Pancreas (tissue), 10 donors: ENCODE data around the gene TRAPPC2B. TPM values are rescaled to one million over a fixed set of nuclear protein-coding genes. Genes with fewer than 3 reads are reported as not detected.
"Not testable (repeated sequence)": the region's sequence is repeated elsewhere in the genome, so short reads cannot be mapped to it uniquely, and the experiment has no call there.

ENCODE experiments used
- ATAC-seq, 4 donors: fragments of 200-7000 bp; cut with Tn5 transposase; one replicate each; pipeline versions ENCODE4 v1.8.0 to v1.9.1; 2020; ENCODE audit warnings: mild to moderate bottlenecking in 4 of 4, moderate library complexity in 4 of 4
- DNase-seq, 6 donors: peaks; one replicate each; pipeline ENCODE4 v3.0.0-alpha.2; 2020
- FAIRE-seq: peaks from 2 replicates; lab custom pipeline; 2012; peaks lifted over from hg19 to GRCh38; lab: Jason Lieb, UNC
- H3K27ac ChIP-seq, 4 donors: fragments of 200-600 bp; sonication (generic); 1 replicate in 3 of 4; 2 replicates in 1 of 4; pipeline versions ENCODE4 v1.5.0 to v1.8.0; 2020
- H3K27me3 ChIP-seq, 4 donors: fragments of 200-600 bp; one replicate each; pipeline ENCODE4 v1.8.0; 2021
- H3K36me3 ChIP-seq, 3 donors: fragments of 200-600 bp; sonication (generic) in 1 of 3; one replicate each; pipeline versions ENCODE4 v1.5.0 to v1.8.0; 2020 to 2021
- H3K4me1 ChIP-seq, 3 donors: fragments of 200-600 bp; one replicate each; pipeline ENCODE4 v1.8.0; 2021
- H3K4me3 ChIP-seq, 4 donors: fragments of 200-600 bp; sonication (generic) in 2 of 4; one replicate each; pipeline versions ENCODE4 v1.5.0 to v1.8.0; 2020 to 2021
- H3K9me3 ChIP-seq, 4 donors: fragments of 200-600 bp; one replicate each; pipeline ENCODE4 v1.8.0; 2021
- WGBS, 2 donors: extraction: QIAGEN DNeasy Blood & Tissue Kit; methylation state at CpG; one replicate each; pipeline ENCODE4 v1.1.7; 2013; 5-methylcytosine and 5-hydroxymethylcytosine counted together
- intact Hi-C, 3 donors: fragments of 100-400 bp; cut with DNase I; formaldehyde crosslinking; loops; one replicate each; pipeline versions ENCODE4 v1.11.1 to v1.14.2; 2022
- polyA plus RNA-seq, 2 donors: library from polyadenylated mRNA; stranded (reverse); fragments of 200-250 nt; gene quantifications; one replicate each; pipeline ENCODE4 v1.2.3, GENCODE V29; 2013
- total RNA-seq, 6 donors: library from RNA; stranded (reverse); fragmentation: NEBNext Ultra II Directional in 4 of 6; extraction: Animal tissue kit (Norgen Biotek cat#: 25700) in 4 of 6; gene quantifications; one replicate each; pipeline versions ENCODE4 v1.2.1 to v1.2.4, GENCODE V29; 2021 to 2023
- TF ChIP-seq, protein P1 (sequence below), 4 donors: fragments of 200-600 bp; sonication (generic) in 3 of 4; IDR thresholded peaks; one replicate each; pipeline versions ENCODE4 v1.5.0 to v1.8.0; 2021; ENCODE audit warnings: antibody characterized with exemption in 4 of 4
- donor health status: healthy with polysubstance abuse.
- donor health status: DM: no; HTN: no; CAD: no; lungs with moderate emphysema.
- donor health status: DM: no; HTN: no; CAD: no.
- donor health status: control.
- donor health status: control.
- donor health status: Bipolar disorder and iron deficiency.
- donor health status: DM: yes; HTN: yes; CAD: no.
- donor health status: DM: no; HTN: no; CAD: no.
- donor health status: DM: no; HTN: no; CAD: no.
- donor health status: DM: yes; HTN: yes; CAD: no.

The TRAPPC2B gene
- total and polyA plus RNA-seq, 8 donors: 2.1 to 14.7 (median 2.9) TPM

DNA sequence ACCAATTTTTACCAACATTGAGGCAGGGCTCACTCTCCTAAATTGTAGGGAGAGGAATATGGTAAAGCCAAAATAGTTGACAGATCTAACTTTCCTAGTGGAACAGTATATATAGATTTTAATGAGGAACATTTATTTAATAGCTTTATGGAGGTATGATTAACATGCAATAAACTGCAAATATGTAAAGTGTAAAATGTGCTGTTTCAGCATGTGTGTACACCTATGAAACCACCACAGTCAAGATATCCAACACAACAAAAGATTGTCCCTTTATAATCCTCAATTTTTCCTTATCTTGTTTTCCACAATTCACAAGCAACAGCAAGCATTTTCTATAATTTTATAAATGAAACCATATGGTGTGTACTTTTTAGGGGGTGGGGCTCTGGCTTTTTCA, 4.1 kb upstream of the TRAPPC2B start:
- H3K36me3 ChIP-seq: peaks cover 4 to 30% (median 15%) of the 10 kb centered on the region in 3 donors
- FAIRE-seq: no peak
- H3K4me1 ChIP-seq: peaks cover 2 to 3% (median 2%) of the 10 kb centered on the region in 3 donors
- H3K4me3 ChIP-seq: no peak overlapping the region
- no peaks in the 10 kb centered on the region for H3K27me3 ChIP-seq
- intact Hi-C loops: no loop called here
- H3K27ac ChIP-seq: no peak overlapping the region
- no peak for ATAC-seq
- no peak for DNase-seq
- TF ChIP-seq, protein P1, sequence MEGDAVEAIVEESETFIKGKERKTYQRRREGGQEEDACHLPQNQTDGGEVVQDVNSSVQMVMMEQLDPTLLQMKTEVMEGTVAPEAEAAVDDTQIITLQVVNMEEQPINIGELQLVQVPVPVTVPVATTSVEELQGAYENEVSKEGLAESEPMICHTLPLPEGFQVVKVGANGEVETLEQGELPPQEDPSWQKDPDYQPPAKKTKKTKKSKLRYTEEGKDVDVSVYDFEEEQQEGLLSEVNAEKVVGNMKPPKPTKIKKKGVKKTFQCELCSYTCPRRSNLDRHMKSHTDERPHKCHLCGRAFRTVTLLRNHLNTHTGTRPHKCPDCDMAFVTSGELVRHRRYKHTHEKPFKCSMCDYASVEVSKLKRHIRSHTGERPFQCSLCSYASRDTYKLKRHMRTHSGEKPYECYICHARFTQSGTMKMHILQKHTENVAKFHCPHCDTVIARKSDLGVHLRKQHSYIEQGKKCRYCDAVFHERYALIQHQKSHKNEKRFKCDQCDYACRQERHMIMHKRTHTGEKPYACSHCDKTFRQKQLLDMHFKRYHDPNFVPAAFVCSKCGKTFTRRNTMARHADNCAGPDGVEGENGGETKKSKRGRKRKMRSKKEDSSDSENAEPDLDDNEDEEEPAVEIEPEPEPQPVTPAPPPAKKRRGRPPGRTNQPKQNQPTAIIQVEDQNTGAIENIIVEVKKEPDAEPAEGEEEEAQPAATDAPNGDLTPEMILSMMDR (IDR thresholded peaks at IDR 0.05): no peak
- H3K9me3 ChIP-seq: no peaks in the 10 kb centered on the region

DNA sequence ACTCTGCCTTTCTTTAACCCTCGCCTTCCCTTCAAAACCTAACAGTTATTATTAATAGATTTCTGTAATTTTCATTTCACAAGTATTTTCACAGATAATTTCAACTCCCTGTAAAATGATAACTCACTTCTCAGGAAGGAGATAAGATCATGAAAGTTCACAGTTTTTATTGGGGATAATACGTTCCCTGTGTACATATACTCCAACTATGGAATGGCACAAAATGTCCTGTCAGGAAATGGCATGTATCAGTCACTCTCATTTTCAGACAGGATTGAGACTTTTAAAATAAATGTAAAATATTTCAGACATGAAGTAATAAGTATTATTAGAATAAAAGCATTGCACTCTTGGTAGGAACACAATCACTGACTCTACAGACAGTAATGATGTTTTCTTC, 932 bp upstream of the TRAPPC2B start:
- DNase-seq (no peak), ATAC-seq (no peak), FAIRE-seq (no peak)
- TF ChIP-seq, protein P1 (IDR thresholded peaks at IDR 0.05): no peak
- WGBS, 2 donors: 56 to 66% methylated on average over 2 of the region's 2 CpGs
- Histone ChIP-seq H3K36me3 (peaks cover 0 to 5% (median 0%) of the 10 kb centered on the region in 3 donors), H3K4me1 (peaks cover 3 to 5% (median 3%) of the 10 kb centered on the region in 3 donors), H3K27me3 (no peaks in the 10 kb centered on the region), H3K9me3 (no peaks in the 10 kb centered on the region), H3K27ac (peak overlapping the region; percentile 25 to 92 (median 49)), H3K4me3 (peak overlapping the region in 2 of 4 donors; percentile 76 to 85)
- intact Hi-C loops: no loop called here

DNA sequence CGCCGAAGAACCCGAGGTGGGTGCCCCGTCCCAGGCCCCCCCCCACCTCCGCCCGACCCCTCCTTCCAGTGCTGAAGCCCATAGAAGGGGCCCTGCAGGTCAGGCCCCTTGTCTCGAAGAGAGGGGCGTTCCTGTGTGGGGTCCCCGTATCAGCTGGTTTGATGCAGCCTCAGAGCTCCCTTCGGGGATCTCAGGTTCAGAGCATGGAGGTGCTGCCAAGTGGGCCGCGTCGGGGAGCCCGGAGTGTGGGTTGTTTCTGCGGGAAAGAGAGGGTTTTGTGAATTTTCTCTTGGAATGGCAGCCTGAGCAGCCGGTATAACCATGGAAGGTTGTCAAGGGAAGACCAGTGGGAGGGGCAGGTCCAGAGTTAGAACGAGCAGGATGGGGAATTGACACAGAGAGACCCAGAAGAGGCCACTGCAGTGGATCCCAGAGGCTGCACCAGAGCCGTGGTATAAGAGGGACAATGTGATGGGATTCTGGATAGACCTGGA, 384 bp downstream of the TRAPPC2B start:
- DNase-seq (peak in 1 of 6 donors; percentile 10), ATAC-seq (peak; percentile 3 to 27 (median 4)), FAIRE-seq (no peak)
- TF ChIP-seq, protein P1 (IDR thresholded peaks at IDR 0.05): no peak
- H3K4me3 ChIP-seq: peak overlapping the region; percentile 46 to 85 (median 71)
- no peaks in the 10 kb centered on the region for H3K27me3 ChIP-seq
- intact Hi-C loops: no loop called here
- WGBS, 2 donors: 1% methylated on average over 17 to 18 of the region's 18 CpGs
- no peaks in the 10 kb centered on the region for H3K36me3 ChIP-seq
- peak overlapping the region; percentile 72 to 92 (median 84) for H3K27ac ChIP-seq
- H3K9me3 ChIP-seq: no peaks in the 10 kb centered on the region
- peaks cover 3 to 5% (median 3%) of the 10 kb centered on the region in 3 donors for H3K4me1 ChIP-seq

DNA sequence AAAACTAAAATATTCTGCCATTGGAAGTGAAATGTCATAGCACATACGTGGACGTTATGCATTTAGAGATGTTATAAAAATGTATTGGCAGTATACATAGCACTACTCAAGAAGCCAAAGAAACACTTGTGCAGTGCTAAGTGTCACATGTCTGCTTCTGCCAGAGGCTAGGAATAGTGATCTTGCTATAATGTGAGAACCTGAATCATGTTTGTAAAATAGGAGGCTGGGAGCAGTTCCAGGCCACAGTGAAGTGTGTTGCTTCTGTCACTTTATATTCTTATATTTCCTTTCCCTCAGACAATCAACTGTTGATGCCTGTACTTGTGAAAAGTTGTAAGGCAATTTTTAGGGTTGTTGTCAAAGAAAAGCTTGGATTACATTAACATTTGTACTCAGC, 3.4 kb downstream of the TRAPPC2B start:
- whole genome bisulfite sequencing, 2 donors: 88 to 94% methylated on average over 2 of the region's 2 CpGs
- TF ChIP-seq, protein P1 (IDR thresholded peaks at IDR 0.05): no peak
- Histone ChIP-seq H3K4me3 (no peak overlapping the region), H3K9me3 (no peaks in the 10 kb centered on the region), H3K36me3 (no peaks in the 10 kb centered on the region), H3K27ac (no peak overlapping the region), H3K27me3 (no peaks in the 10 kb centered on the region), H3K4me1 (peaks cover 3 to 5% (median 3%) of the 10 kb centered on the region in 3 donors)
- FAIRE-seq (no peak), DNase-seq (no peak), ATAC-seq (no peak)
- intact Hi-C loops: no loop called here

DNA sequence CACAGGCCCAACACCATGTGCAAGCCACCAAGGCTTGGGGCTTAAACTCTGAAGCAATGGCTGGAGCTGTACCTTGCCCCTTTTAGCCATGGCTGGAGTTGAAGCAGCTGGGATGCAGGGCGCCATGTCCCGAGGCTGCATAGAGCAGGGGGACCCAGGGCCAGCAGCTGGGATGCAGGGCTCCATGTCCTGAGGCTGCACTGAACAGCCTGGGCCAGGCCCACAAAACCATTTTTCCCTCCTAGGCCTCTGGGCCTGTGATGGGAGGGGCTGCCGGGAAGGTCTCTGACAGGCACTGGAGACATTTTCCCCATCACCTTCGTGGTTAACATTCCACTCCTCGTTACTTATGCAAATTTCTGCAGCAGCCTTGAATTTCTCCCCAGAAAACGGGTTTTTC, 10.8 kb downstream of the TRAPPC2B start:
- Histone ChIP-seq H3K4me1 (no peaks in the 10 kb centered on the region), H3K9me3 (no peaks in the 10 kb centered on the region), H3K27ac (no peak overlapping the region), H3K4me3 (no peak overlapping the region), H3K36me3 (peaks cover 0 to 20% (median 0%) of the 10 kb centered on the region in 3 donors), H3K27me3 (no peaks in the 10 kb centered on the region)
- TF ChIP-seq, protein P1 (IDR thresholded peaks at IDR 0.05): no peak
- WGBS, 2 donors: 95 to 99% methylated on average over 6 of the region's 6 CpGs
- FAIRE-seq (no peak), ATAC-seq (no peak), DNase-seq (no peak)
- intact Hi-C loops: no loop called here

DNA sequence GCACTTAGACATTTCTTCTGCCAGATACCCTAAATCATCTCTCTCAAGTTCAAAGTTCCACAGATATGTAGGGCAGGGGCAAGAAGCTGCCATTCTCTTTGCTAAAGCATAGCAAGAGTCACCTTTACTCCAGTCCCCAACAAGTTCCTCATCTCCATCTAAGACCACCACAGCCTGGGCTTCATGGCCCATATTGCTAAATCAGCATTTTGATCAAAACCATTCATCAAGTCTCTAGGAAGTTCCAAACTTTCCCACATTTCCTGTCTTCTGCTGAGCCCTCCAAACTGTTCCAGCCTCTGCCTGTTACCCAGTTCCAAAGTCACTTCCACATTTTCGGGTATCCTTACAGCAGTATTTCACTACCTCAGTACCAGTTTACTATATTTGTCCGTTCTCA, 11.3 kb downstream of the TRAPPC2B start:
- 93 to 98% methylated on average over 2 of the region's 2 CpGs for WGBS, 2 donors
- H3K27me3 ChIP-seq, ATAC-seq, H3K4me1 ChIP-seq, FAIRE-seq, intact Hi-C loops, H3K9me3 ChIP-seq, DNase-seq, H3K4me3 ChIP-seq, H3K27ac ChIP-seq: not testable (repeated sequence)
- peaks cover 0 to 20% (median 0%) of the 10 kb centered on the region in 3 donors for H3K36me3 ChIP-seq
